HG03378 (cell line): ENCODE results near the gene PDE4B.
"Not testable (repeated sequence)": the region's sequence is repeated elsewhere in the genome, so short reads cannot be mapped to it uniquely, and the experiment has no call there.

Source experiments
- ATAC-seq: cut with Tn5 transposase; IDR thresholded peaks from one replicate; pipeline ENCODE4 v1.9.1; 2021; ENCODE audit warnings: mild to moderate bottlenecking, moderate library complexity; ENCODE audit not compliant: unreplicated experiment

PDE4B gene

DNA sequence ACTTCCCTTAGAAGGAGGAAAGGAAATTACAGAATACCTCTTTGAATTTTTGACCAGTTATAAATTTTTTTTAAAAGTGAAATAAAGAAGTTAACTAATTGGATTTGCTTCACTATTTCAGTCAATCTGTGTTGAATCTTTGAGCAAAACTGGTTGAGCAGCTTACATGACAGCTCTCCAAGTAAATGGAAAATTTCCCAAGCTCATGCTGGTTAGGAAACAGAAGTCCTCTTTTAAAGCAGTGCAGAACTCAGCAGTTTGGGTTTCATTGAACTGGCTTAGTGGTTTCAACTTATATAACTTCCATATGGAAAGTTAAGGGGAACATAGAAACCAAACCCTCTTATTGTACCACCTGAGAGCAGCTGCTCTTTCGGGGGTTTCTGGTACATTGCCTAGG, 250.5 kb downstream of the PDE4B start:
- ATAC-seq, result no peak

DNA sequence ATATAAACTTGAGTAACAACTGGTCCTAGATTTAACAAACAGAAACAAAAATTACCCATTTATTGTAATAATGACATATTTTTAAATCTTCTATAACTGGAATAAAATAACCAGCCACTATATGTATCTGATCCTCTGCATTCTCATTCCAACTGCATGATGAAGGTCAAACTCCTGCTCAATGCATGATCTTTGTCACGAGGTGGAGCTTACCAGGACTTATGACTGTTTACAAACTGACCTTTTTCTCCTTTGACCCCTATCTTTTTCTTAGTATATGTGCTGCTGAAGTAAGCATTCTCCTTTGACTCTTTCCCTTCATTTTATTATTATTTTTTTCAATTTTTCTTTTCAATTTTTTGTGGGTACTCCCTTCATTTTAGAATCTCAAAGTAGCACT, 252.2 kb downstream of the PDE4B start:
- no peak for ATAC-seq

GRCh38 chr1:66046415-66046814, 253.7 kb downstream of the PDE4B start:
- ATAC-seq, result no peak

- no peak for ATAC-seq
Measured at GRCh38 chr1:66048011-66048410, 255.3 kb downstream of the PDE4B start.

DNA sequence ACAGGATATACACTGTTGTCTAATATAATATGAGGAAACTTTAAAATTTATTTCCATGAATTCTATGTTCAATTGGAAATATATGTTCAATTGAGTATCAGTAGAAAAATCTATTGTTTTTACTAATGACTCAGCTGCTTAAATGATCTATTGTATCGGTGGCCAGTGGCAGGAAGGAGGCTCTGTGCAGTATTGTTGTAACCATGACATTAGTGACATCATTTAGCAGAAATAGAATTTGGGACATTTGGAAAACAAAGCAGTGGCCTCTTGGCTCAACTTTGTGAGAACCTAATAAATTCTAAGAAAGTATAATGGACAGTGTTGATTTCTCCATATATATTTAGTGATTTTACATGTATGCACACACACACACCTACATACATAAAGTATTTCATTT, 257.4 kb downstream of the PDE4B start:
- no peak for ATAC-seq

- ATAC-seq, result no peak
Measured at GRCh38 chr1:66050633-66051032, 257.9 kb downstream of the PDE4B start.

GRCh38 chr1:66055092-66055491, 262.4 kb downstream of the PDE4B start:
- ATAC-seq, result no peak

- not testable (repeated sequence) for ATAC-seq
Measured at GRCh38 chr1:66057448-66057847, 264.8 kb downstream of the PDE4B start.

GRCh38 chr1:66058558-66058957, 265.9 kb downstream of the PDE4B start:
- ATAC-seq, result no peak

DNA sequence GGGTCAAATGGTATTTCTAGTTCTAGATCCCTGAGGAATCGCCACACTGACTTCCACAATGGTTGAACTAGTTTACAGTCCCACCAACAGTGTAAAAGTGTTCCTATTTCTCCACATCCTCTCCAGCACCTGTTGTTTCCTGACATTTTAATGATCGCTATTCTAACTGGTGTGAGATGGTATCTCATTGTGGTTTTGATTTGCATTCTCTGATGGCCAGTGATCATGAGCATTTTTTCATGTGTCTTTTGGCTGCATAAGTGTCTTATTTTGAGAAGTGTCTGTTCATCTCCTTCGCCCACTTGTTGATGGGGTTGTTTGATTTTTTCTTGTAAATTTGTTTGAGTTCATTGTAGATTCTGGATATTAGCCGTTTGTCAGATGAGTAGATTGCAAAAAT, 274.5 kb downstream of the PDE4B start:
- not testable (repeated sequence) for ATAC-seq

- no peak for ATAC-seq
Measured at GRCh38 chr1:66069976-66070876, 277.5 kb downstream of the PDE4B start.

DNA sequence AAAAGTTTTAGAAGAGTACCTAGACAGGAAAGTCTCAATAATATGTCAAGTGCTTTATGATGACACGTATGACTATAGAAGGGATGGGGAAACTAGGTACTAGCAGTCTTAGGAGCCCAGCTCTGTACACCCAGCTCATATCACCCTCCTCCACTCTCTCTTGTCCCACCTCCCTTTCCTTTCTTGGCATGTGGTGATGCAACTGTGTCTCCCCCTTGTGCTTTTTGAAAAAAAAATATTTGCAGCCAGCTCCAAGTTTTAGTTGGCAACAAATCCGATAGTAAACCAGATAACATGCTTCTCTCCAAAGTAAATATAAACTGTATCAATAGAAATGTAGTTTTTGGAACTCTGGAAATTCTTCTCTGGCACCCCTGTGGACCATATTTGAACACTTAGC, 280.7 kb downstream of the PDE4B start:
- ATAC-seq, result no peak

GRCh38 chr1:66074147-66074546, 281.5 kb downstream of the PDE4B start:
- ATAC-seq, result no peak

- ATAC-seq, result no peak
Measured at GRCh38 chr1:66078412-66078811, 285.7 kb downstream of the PDE4B start.

DNA sequence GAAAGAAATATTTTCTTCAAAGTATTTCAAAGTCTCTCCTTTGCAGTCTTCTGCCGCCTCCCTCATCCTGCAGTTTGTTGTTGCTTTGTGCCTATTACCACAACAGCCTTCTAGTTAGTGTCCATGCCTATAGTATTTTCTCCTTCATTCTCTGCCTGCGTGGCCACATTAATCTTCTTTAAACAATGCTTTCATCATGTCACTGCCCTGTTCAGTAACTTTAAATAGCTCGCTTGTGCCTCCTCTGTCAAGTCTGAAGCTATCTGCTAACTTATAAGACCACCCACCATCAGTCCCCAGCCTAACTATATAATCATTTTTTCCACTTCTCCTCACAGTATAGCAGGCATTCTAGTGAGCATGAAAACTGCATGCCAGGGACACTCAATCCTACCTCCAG, 290.3 kb downstream of the PDE4B start:
- ATAC-seq, result no peak

DNA sequence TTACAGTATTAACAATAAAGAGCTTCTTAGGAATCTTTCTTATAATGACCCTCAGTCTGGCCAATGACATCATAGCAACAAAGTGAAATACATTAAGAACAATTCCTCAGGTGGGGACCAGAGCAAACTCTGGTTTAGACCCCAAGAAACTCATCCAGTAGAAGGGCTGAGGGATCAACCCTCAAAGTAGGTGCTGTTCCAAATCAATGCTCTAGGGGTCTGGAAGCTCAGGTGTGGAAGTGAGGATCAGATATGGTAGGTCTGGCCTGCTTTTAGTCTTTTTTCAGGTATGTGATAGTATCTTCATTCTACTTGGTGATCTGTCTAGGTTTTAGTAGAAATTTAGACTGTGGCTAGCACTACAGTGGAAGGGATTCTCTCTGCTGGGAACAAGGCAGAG, 291.7 kb downstream of the PDE4B start:
- ATAC-seq, result no peak

DNA sequence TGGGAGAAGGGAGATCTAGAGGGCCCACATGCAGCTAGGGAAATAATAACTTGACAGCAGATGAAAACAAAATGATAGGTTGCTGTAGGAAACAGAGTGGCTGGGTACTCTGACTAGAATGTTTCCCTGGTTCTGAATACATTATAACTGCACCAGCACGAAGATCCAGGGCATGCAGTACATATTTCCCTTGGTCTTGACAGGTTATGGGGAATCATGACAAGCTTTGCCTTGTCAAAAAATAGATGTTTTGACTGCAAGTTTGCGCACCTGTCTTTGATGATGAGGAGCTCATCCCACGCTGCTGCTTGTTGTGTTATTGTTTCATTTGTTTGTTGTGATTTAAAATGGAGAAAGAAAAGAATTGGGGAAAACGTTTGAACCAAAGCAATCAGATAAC, 292.9 kb downstream of the PDE4B start:
- no peak for ATAC-seq

DNA sequence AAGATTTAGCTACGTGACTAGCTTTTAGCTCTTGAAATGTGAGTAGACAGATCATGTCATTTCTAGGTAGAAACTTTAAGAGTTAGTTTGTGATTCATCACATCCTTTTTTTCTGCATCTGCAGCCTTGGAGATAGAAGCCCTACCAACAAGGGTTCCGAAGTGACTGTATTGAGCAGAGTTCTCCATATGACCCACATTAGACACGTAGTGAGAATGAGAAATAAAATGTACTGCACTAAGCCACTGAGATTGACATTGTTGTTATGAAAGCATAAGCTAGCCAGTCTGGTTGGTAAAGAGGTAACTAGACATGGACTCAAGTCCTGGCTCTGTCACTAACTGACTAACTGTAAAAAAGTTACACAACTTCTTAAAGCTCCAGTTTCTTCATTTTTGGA, 296.1 kb downstream of the PDE4B start:
- ATAC-seq, result no peak

- ATAC-seq, result no peak
Measured at GRCh38 chr1:66090859-66091457, 298.3 kb downstream of the PDE4B start.

- ATAC-seq, result no peak
Measured at GRCh38 chr1:66095190-66095589, 302.5 kb downstream of the PDE4B start.

DNA sequence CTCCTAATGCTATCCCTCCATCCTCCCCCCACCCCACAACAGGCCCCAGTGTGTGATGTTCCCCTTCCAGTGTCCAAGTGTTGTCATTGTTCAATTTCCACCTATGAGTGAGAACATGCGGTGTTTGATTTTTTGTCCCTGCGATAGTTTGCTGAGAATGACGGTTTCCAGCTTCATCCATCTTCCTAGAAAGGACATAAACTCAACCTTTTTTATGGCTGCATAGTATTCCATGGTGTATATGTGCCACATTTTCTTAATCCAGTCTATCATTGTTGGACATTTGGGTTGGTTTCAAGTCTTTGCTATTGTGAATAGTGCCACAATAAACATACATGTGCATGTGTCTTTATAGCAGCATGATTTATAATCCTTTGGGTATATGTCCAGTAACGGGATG, 308.3 kb downstream of the PDE4B start:
- not testable (repeated sequence) for ATAC-seq

- ATAC-seq, result not testable (repeated sequence)
Measured at GRCh38 chr1:66104076-66104475, 311.4 kb downstream of the PDE4B start.
